ENCODE results near the gene TRIP4. TPM values are rescaled to one million over a fixed set of nuclear protein-coding genes. Genes with fewer than 3 reads are reported as not detected.
"Not testable (repeated sequence)": the region's sequence is repeated elsewhere in the genome, so short reads cannot be mapped to it uniquely, and the experiment has no call there.

Gene TRIP4
- total RNA-seq, 1 experiment from 2014 or later, result 19.8 TPM

DNA sequence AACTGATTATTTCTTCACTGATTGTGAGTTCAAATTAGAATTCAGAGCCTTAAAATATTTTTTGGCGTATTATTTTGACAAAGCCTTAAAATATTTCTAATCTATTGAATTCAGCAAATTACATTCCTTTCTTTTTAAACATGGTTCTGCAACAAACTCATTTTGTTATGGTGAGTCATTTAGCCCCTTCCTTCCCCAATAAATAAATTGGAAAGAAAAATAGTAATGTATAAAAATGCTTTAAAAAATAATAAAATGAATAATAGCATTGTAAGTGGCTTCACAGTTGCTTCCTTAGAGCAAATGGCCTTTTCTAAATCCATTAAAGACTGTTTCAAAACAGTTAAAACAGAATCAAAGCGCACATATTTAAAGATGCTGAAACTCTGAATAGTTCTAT is 43.8 kb upstream of the TRIP4 start:
- ChIA-PET POLR2A (no interaction called here), CTCF (interaction anchor here (0.6 kb wide), 1 partner anchor 236 kb away, joined by 3 read pairs; no protein-coding TSS in a partner anchor)
- H3K27ac Mint-ChIP-seq (ENCODE audit: low read depth, unreplicated experiment), result no peak overlapping the region
- H3K4me1 Mint-ChIP-seq (ENCODE audit: insufficient read depth, unreplicated experiment), result peaks cover 16% of the 10 kb centered on the region
- no TSS peak for BruUV-seq (replicated peaks)
- H3K9me3 Mint-ChIP-seq (ENCODE audit: unreplicated experiment), result no peaks in the 10 kb centered on the region
- H3K36me3 Mint-ChIP-seq (ENCODE audit: insufficient read depth, unreplicated experiment), result peaks cover 30% of the 10 kb centered on the region
- no peak for DNase-seq (ENCODE audit: unreplicated experiment)
- no peak overlapping the region for H3K4me3 Mint-ChIP-seq (ENCODE audit: unreplicated experiment)
- TF ChIP-seq, protein P1, sequence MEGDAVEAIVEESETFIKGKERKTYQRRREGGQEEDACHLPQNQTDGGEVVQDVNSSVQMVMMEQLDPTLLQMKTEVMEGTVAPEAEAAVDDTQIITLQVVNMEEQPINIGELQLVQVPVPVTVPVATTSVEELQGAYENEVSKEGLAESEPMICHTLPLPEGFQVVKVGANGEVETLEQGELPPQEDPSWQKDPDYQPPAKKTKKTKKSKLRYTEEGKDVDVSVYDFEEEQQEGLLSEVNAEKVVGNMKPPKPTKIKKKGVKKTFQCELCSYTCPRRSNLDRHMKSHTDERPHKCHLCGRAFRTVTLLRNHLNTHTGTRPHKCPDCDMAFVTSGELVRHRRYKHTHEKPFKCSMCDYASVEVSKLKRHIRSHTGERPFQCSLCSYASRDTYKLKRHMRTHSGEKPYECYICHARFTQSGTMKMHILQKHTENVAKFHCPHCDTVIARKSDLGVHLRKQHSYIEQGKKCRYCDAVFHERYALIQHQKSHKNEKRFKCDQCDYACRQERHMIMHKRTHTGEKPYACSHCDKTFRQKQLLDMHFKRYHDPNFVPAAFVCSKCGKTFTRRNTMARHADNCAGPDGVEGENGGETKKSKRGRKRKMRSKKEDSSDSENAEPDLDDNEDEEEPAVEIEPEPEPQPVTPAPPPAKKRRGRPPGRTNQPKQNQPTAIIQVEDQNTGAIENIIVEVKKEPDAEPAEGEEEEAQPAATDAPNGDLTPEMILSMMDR (IDR thresholded peaks at IDR 0.05; ENCODE audit: unreplicated experiment), result no peak
- no peaks in the 10 kb centered on the region for H3K27me3 Mint-ChIP-seq (ENCODE audit: insufficient read depth, unreplicated experiment)
- intact Hi-C loops (cut with micrococcal nuclease), result no loop called here

DNA sequence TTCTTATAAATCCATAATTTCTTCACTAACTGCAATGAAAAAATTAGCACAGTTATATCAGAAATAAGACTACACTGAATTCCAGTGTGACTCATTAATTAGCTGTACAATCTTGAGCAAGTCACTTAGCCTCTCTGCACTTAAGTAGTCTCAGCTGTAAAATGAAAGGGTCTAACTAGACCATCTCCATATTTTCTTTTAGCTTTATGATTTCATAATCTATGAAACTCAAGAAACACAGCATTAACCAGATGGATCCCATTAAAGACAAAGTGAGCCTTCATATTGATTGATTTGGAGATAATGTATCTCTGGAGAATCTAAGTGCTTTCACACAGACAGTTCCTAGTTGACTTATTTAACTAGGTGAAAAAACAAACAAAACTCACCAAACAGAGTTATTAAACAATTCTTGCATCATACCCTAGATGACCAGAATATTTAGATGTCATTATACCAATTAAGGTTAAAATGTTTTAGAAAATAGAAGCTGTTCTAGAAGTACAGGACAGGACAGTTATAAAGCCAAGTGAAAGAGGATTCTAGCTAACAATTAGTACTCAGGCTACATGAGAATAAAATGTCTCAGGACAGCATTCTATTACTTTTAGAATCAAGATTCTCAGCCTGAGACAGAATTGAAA is 42.9 kb upstream of the TRIP4 start:
- H3K4me3 Mint-ChIP-seq (ENCODE audit: unreplicated experiment), result no peak overlapping the region
- intact Hi-C loops (cut with micrococcal nuclease), result no loop called here
- no peaks in the 10 kb centered on the region for H3K9me3 Mint-ChIP-seq (ENCODE audit: unreplicated experiment)
- H3K27me3 Mint-ChIP-seq (ENCODE audit: insufficient read depth, unreplicated experiment), result no peaks in the 10 kb centered on the region
- TF ChIP-seq, protein P1 (IDR thresholded peaks at IDR 0.05; ENCODE audit: unreplicated experiment), result no peak
- peaks cover 16% of the 10 kb centered on the region for H3K4me1 Mint-ChIP-seq (ENCODE audit: insufficient read depth, unreplicated experiment)
- H3K36me3 Mint-ChIP-seq (ENCODE audit: insufficient read depth, unreplicated experiment), result peaks cover 40% of the 10 kb centered on the region
- ChIA-PET POLR2A (interaction anchor here (0.7 to 1.7 kb wide), 9 partner anchors 10 to 182 kb away, joined by 3 to 15 read pairs (median 3); partner anchors contain the start of genes CSNK1G1, PPIB and TRIP4), CTCF (interaction anchor here (1.0 kb wide), 1 partner anchor 13 kb away, joined by 6 read pairs; no protein-coding TSS in a partner anchor)
- no TSS peak for BruUV-seq (replicated peaks)
- H3K27ac Mint-ChIP-seq (ENCODE audit: low read depth, unreplicated experiment), result no peak overlapping the region
- peak; percentile 9 for DNase-seq (ENCODE audit: unreplicated experiment)

DNA sequence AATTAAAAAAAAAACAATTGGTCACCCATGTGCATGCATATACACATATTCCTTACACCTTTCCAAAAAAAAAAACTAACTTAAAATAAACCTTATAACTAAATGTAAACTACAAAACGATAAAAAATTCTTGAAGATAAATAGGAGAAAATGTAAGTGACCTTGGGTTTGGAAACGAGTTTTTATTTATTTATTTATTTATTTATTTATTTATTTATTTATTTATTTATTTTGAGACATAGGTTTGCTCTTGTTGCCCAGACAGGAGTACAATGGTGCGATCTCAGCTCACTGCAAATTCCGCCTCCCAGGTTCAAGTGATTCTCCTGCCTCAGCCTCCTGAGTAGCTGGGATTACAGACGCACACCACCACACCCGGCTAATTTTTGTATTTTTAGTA is 41.4 kb upstream of the TRIP4 start:
- intact Hi-C loops (cut with micrococcal nuclease); DNase-seq (ENCODE audit: unreplicated experiment); H3K4me3 Mint-ChIP-seq (ENCODE audit: unreplicated experiment); H3K9me3 Mint-ChIP-seq (ENCODE audit: unreplicated experiment); BruUV-seq (replicated peaks); H3K27me3 Mint-ChIP-seq (ENCODE audit: insufficient read depth, unreplicated experiment); H3K27ac Mint-ChIP-seq (ENCODE audit: low read depth, unreplicated experiment): not testable (repeated sequence)
- Mint-ChIP-seq H3K36me3 (ENCODE audit: insufficient read depth, unreplicated experiment) (peaks cover 45% of the 10 kb centered on the region), H3K4me1 (ENCODE audit: insufficient read depth, unreplicated experiment) (peaks cover 16% of the 10 kb centered on the region)
- ChIA-PET POLR2A (interaction anchor here (1.6 kb wide), 1 partner anchor 11 kb away, joined by 5 read pairs; no protein-coding TSS in a partner anchor), CTCF (interaction anchor here (0.7 kb wide), 1 partner anchor 9 kb away, joined by 3 read pairs; no protein-coding TSS in a partner anchor)

DNA sequence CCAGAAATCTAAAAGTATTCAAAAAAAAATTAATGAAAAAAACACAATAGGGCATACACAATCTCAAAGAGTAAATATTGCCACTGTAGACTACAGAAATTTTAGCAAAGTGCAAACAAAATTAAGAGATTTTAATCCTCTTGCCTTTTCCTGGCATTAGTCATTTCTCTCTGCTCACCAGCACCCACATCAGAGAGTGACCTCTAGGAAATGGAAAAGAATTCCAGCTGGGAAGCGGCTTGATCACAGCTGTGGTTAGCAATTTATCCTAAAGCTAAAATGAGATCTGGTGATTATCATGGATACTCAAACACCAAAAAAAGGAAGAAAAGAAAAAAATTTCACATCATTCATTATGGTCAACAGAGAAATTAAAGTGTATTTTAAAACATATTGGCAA is 39.2 kb upstream of the TRIP4 start:
- no peak overlapping the region for H3K4me3 Mint-ChIP-seq (ENCODE audit: unreplicated experiment)
- no peaks in the 10 kb centered on the region for H3K27me3 Mint-ChIP-seq (ENCODE audit: insufficient read depth, unreplicated experiment)
- no peaks in the 10 kb centered on the region for H3K9me3 Mint-ChIP-seq (ENCODE audit: unreplicated experiment)
- CTCF ChIA-PET, result interaction anchor here (0.9 kb wide), 1 partner anchor 13 kb away, joined by 3 read pairs; no protein-coding TSS in a partner anchor
- no peak for DNase-seq (ENCODE audit: unreplicated experiment)
- BruUV-seq (replicated peaks), result no TSS peak
- intact Hi-C loops (cut with micrococcal nuclease), result no loop called here
- peaks cover 55% of the 10 kb centered on the region for H3K36me3 Mint-ChIP-seq (ENCODE audit: insufficient read depth, unreplicated experiment)
- TF ChIP-seq, protein P1 (IDR thresholded peaks at IDR 0.05; ENCODE audit: unreplicated experiment), result no peak
- peaks cover 11% of the 10 kb centered on the region for H3K4me1 Mint-ChIP-seq (ENCODE audit: insufficient read depth, unreplicated experiment)
- POLR2A ChIA-PET, result no interaction called here
- no peak overlapping the region for H3K27ac Mint-ChIP-seq (ENCODE audit: low read depth, unreplicated experiment)
